ENCODE data around the gene CRTAP. TPM values are rescaled to one million over a fixed set of nuclear protein-coding genes. Genes with fewer than 3 reads are reported as not detected.
"Not testable (repeated sequence)": the region's sequence is repeated elsewhere in the genome, so short reads cannot be mapped to it uniquely, and the experiment has no call there.

Gene CRTAP
- total RNA-seq, 2 experiments from 2014 or later, result 31.7 to 34.2 TPM

DNA sequence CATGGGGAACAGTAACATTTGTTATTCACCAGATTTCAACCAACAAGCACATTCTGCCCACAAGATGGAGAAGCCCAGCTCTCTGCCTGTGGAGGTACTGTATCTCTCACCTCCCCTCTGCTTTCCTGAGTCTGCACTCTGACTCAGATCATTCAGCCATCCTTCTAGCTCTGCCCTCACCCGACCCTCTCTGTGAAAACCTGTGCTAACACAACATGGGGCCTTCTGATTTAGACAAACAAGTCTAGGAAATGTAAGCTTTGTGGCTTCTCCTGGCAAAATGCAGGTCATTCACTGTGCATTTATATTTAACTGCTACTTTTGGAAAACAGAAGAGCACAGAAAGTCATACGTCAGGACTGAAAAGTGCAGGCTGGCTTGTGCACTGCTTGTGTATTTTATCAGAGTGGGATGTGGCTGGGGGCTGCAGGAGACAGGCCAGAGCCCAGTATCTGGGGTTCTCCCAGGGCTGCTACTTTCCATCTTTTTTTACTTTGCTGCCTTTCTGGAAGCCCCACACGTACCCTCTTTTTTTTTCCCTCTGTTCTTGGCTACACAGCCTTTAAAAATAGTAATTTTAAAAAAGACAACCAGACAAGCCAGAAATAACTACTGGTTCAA, 54.0 kb downstream of the CRTAP start:
- H3K9me3 Mint-ChIP-seq, result no peaks in the 10 kb centered on the region
- H3K27ac Mint-ChIP-seq, result no peak overlapping the region
- peaks cover 2% of the 10 kb centered on the region for H3K4me1 Mint-ChIP-seq
- H3K36me3 Mint-ChIP-seq, result no peaks in the 10 kb centered on the region
- DNase-seq, result no peak
- no peaks in the 10 kb centered on the region for H3K27me3 Mint-ChIP-seq
- no peak overlapping the region for H3K4me3 Mint-ChIP-seq

DNA sequence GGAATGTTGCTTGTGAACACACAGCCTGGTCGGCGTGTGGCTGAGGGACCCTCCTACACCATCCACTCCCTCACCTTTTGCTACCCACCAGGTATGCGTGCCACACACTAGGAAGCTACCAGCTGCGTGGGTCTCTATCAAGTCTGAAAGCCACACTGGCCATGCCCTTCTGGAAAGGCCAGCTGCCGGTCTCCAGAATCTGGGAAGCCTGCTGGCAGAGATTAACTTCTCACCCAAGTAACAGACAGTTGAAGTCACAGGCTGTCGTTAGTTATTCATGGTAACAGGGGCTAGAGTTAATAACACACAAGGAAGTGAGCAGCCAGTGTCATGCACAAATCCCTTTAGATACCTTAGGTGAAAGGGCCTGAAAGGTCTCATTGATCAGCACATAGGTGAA, 56.7 kb downstream of the CRTAP start:
- H3K4me3 Mint-ChIP-seq, result no peak overlapping the region
- no peaks in the 10 kb centered on the region for H3K9me3 Mint-ChIP-seq
- DNase-seq, result no peak
- H3K27me3 Mint-ChIP-seq, result no peaks in the 10 kb centered on the region
- peaks cover 2% of the 10 kb centered on the region for H3K4me1 Mint-ChIP-seq
- no peak overlapping the region for H3K27ac Mint-ChIP-seq
- H3K36me3 Mint-ChIP-seq, result no peaks in the 10 kb centered on the region

DNA sequence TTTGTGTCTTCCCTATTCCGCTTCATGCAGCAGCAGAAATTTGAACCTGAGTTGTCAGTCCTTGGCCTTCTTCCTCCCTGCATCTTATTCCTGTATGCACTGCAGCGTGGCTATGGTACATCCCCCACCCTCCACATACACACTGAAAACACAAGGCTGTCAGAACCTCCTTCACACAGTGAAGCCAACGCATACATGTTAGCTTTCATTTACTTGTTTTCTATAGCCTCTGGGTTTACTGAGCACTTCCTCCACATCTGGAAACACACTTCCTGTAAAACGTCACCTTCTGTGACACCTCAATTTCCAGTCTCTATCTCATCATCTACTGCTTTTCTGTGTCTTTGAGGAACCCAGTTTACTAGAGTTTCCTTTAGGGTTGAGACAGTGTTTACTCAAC, 57.8 kb downstream of the CRTAP start:
- Mint-ChIP-seq H3K4me3 (no peak overlapping the region), H3K36me3 (no peaks in the 10 kb centered on the region), H3K9me3 (no peaks in the 10 kb centered on the region)

DNA sequence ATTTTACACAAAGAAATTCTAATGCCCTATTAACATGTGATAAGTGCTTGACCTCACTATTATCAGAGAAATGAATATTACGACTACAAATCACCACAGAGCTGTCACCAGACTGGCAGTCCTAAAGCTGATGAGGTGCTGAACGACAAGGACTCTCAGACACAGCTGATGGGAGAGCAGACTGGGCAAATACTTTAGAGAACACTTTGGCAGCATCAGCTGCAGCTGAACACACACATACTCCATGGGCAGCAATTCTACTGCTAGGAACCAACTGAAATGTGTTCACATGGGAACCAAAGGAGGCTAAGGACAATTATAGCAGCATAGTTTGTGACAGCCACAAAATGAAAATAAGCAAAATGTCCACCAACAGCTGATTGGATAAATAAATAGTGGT, 59.3 kb downstream of the CRTAP start:
- Mint-ChIP-seq H3K27ac (no peak overlapping the region), H3K36me3 (no peaks in the 10 kb centered on the region), H3K4me3 (no peak overlapping the region), H3K4me1 (peaks cover 2% of the 10 kb centered on the region), H3K27me3 (no peaks in the 10 kb centered on the region), H3K9me3 (no peaks in the 10 kb centered on the region)
- no peak for DNase-seq

More for the DNA sequence above, 57.8 kb downstream of the CRTAP start:
- Mint-ChIP-seq H3K27me3 (no peaks in the 10 kb centered on the region), H3K27ac (no peak overlapping the region), H3K4me1 (peaks cover 2% of the 10 kb centered on the region)
- DNase-seq, result no peak

DNA sequence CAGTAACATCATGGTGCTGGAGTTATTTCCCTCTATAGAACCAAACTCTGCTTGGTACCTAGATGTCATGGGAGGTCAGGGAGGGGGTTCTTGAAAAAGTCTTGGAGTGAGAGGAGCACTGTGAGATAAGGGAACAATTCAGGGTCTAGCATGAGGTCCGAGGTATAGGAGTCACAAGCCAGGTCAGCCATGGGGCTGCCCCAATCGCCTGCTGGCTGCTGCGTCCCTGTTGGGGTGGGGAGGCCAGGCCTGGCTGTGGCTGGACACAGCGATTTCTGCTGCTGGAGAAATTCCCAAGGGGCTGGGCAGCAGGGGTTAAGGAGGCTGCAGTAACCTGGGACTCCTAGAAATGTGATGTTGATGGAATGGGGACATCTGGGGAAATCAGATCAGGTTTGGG, 59.9 kb downstream of the CRTAP start:
- DNase-seq, result no peak
- Mint-ChIP-seq H3K27me3 (no peaks in the 10 kb centered on the region), H3K4me3 (no peak overlapping the region), H3K36me3 (no peaks in the 10 kb centered on the region), H3K4me1 (peaks cover 2% of the 10 kb centered on the region), H3K9me3 (no peaks in the 10 kb centered on the region), H3K27ac (no peak overlapping the region)

DNA sequence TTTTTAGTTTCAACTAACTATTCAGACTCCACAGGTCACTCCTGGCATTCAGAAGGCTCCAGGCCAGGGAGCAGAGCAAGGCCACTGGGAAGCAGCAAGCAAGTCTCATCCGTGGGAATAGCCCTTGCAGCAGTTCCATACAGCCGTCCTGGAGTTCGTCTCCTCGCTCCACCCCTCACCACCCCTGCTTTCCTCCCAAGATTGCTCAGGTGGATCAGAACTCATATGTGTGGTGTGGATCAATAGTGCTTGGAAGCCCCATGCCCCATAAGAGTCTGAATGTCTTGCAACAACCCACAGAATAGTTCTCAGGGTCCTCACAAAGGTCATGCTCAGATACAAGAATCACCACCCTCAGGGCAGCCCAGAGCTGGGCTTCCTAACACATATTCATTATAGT, 60.3 kb downstream of the CRTAP start:
- H3K36me3 Mint-ChIP-seq, result no peaks in the 10 kb centered on the region
- no peak overlapping the region for H3K4me3 Mint-ChIP-seq
- H3K27me3 Mint-ChIP-seq, result no peaks in the 10 kb centered on the region
- peaks cover 2% of the 10 kb centered on the region for H3K4me1 Mint-ChIP-seq
- peaks cover under 1% of the 10 kb centered on the region for H3K9me3 Mint-ChIP-seq
- H3K27ac Mint-ChIP-seq, result no peak overlapping the region
- DNase-seq, result no peak

DNA sequence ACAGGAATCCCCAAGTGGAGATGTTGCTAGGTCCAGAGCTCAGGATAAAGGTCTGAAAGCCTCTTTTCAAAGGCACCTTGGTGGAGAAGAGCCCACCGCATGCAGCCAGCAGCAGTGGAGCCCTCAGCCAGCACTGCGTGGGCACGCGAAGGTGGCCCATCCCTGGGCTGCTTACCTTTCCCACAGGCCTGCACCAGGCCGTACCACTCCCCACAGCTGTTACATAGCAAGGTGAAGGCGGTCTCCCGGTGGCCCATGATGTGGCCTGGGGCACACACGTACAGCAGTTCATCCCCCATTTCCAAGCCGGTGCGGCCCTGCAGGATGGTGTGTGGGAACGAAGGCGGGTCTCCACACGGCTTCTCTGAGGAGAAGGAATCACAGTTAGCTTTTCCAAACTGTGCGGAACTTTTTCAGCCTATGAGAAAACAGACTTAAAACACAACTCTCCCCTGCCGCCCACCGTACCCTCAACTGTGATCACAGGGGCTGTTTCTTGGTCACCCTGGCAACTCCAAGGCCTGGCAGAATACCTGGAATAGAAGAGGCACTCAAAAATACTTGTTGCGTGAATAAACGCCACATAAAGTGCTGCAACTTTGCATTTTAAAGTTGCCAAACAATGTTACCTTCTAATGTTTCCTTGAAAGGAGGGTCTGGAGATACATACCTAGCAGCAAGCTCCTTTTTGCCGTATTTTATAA, 61.0 kb downstream of the CRTAP start:
- DNase-seq, result no peak
- no peaks in the 10 kb centered on the region for H3K36me3 Mint-ChIP-seq
- no peak overlapping the region for H3K27ac Mint-ChIP-seq

DNA sequence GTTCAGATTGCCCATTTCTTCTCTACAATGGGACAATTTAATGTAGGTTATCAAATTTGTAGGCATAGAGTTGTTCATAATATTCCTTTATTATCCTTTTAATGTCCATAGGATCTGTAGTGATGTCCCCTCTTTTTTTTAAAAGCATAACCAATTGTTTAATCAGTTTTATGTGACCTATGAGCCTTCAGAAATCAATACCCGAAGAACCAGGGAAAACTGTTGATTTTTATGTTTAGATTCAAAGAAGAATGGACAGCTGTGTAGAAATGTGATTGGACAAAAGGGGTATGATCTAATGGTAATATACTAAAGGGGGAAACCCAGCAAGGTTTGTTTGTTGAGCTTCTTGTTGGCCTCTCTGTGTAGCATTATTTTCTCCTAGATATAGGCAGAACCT, 65.3 kb downstream of the CRTAP start:
- no peak for DNase-seq
- H3K36me3 Mint-ChIP-seq, result no peaks in the 10 kb centered on the region
- H3K4me1 Mint-ChIP-seq, result no peaks in the 10 kb centered on the region
- H3K4me3 Mint-ChIP-seq, result no peak overlapping the region
- H3K27ac Mint-ChIP-seq, result no peak overlapping the region
- peaks cover 3% of the 10 kb centered on the region for H3K27me3 Mint-ChIP-seq
- H3K9me3 Mint-ChIP-seq, result peaks cover 6% of the 10 kb centered on the region

More for the DNA sequence above, 61.0 kb downstream of the CRTAP start:
- Mint-ChIP-seq H3K4me3 (no peak overlapping the region), H3K4me1 (peaks cover 2% of the 10 kb centered on the region), H3K9me3 (peaks cover 5% of the 10 kb centered on the region), H3K27me3 (no peaks in the 10 kb centered on the region)

DNA sequence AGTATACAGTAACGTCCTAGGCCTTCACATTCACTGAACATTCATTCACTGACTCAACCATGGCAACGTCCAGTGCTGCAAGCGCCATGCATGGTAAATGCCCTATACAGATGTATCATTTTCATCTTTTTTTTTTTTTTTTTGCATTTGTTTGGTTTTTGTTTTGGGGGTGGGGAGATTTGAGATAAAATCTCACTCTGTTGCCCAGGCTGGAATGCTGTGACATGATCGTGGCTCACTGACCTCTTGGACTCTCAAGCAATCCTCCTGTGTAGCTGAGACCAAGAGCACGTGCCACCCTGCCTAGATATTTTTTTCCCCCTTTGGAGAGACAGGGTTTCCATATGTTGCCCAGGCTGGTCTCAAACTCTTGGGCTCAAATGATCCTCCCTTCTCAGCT, 67.4 kb downstream of the CRTAP start:
- peaks cover 6% of the 10 kb centered on the region for H3K9me3 Mint-ChIP-seq
- no peak for DNase-seq
- H3K27ac Mint-ChIP-seq, result no peak overlapping the region
- no peaks in the 10 kb centered on the region for H3K36me3 Mint-ChIP-seq
- H3K4me1 Mint-ChIP-seq, result no peaks in the 10 kb centered on the region
- peaks cover 3% of the 10 kb centered on the region for H3K27me3 Mint-ChIP-seq
- no peak overlapping the region for H3K4me3 Mint-ChIP-seq

DNA sequence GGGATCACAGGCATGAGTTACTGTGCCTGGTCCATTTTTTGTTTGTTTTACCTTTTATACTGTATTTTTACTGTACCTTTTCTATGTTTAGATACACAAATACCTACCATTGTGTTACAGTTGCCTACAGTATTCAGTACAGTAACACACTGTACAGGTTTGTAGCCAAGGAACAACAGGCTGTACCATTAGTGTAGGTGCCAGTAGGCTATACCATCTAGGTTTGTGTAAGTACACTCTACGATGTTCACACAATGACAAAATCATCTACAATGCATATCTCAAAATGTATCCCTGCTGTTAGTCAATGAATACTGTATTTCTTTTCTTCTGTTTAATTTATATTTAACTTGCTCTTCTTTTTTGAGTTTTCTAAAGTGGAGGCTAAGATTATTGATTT, 67.8 kb downstream of the CRTAP start:
- not testable (repeated sequence) for H3K27ac Mint-ChIP-seq, DNase-seq, H3K27me3 Mint-ChIP-seq, H3K36me3 Mint-ChIP-seq, H3K4me1 Mint-ChIP-seq, H3K9me3 Mint-ChIP-seq, H3K4me3 Mint-ChIP-seq

DNA sequence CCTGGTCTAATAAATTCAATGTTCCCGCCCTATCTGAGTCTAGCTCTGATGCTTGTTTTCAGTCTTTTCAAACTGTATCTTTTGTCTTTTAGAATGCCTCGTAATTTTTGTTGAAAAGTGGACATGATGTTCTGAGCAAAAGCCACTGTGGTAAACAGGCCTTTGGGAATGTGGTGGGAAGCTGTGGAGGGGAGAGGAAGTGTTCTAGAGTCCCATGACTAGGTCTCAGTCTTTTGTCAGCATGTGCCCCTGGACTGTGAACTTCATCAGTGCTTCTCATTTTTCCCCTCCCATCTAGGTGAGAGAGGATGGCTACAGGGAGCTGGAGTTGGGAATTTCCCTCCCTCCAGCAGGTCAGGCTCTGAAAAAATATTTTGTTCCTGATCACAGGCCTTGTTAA, 71.0 kb downstream of the CRTAP start:
- Mint-ChIP-seq H3K4me1 (no peaks in the 10 kb centered on the region), H3K4me3 (no peak overlapping the region), H3K27ac (no peak overlapping the region)

DNA sequence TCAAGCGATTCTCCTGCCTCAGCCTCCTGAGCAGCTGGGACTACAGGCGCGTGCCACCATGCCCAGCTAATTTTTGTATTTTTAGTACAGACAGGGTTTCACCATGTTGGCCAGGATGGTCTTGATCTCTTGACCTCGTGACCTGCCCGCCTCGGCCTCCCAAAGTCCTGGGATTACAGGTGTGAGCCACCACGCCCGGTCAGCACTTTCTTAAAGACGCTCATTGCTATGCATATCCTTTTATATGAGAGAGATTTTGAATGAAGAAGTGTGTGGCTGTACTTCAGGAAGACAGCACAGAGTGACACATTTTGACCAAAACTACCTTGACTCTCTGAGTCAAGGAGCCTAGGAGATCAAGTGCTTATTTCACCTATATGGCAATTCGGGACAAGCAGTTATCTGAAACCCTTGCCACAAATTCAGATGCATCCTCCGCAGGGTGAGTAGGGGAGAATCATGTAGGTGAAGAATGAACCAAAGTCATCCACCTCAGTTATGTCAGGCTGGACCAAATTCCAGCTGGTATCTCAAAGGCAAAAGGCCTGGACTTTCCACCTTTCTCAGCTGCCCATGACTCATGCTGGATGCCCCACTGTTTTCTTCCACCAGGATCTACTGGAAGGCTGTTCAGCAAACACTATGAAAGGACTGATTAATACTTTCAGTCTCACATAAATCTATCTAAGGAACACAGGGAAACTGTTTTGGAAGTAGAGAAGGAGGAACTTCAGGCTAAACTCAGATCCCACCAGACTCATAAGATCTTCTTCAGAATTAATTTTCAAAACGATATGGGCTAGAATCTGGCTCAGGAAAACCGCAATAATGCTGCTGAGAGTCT, 72.9 kb downstream of the CRTAP start:
- H3K4me1 Mint-ChIP-seq, result no peaks in the 10 kb centered on the region
- no peak overlapping the region for H3K27ac Mint-ChIP-seq
- H3K9me3 Mint-ChIP-seq, result peaks cover 1% of the 10 kb centered on the region
- no peak for DNase-seq
- H3K36me3 Mint-ChIP-seq, result no peaks in the 10 kb centered on the region
- H3K4me3 Mint-ChIP-seq, result no peak overlapping the region
- peaks cover 17% of the 10 kb centered on the region for H3K27me3 Mint-ChIP-seq

More for the DNA sequence above, 71.0 kb downstream of the CRTAP start:
- Mint-ChIP-seq H3K36me3 (no peaks in the 10 kb centered on the region), H3K9me3 (peaks cover 1% of the 10 kb centered on the region), H3K27me3 (peaks cover 13% of the 10 kb centered on the region)
- DNase-seq, result no peak

DNA sequence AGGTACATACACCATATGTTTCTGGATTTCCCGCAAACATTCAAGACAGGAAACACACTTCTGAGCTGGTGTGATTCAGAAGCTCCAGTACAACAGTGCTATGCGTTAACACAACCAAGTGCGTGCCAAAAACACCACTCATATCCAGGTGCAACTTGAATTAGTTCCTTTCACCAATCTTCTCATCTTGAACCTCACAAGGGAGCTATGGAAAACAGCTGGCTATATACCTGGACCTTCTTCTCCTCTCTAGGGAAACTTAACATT, 73.5 kb downstream of the CRTAP start:
- no peak overlapping the region for H3K27ac Mint-ChIP-seq
- peaks cover 14% of the 10 kb centered on the region for H3K27me3 Mint-ChIP-seq
- H3K36me3 Mint-ChIP-seq, result no peaks in the 10 kb centered on the region
- peaks cover 1% of the 10 kb centered on the region for H3K9me3 Mint-ChIP-seq
- H3K4me3 Mint-ChIP-seq, result no peak overlapping the region
- H3K4me1 Mint-ChIP-seq, result no peaks in the 10 kb centered on the region
- DNase-seq, result no peak

DNA sequence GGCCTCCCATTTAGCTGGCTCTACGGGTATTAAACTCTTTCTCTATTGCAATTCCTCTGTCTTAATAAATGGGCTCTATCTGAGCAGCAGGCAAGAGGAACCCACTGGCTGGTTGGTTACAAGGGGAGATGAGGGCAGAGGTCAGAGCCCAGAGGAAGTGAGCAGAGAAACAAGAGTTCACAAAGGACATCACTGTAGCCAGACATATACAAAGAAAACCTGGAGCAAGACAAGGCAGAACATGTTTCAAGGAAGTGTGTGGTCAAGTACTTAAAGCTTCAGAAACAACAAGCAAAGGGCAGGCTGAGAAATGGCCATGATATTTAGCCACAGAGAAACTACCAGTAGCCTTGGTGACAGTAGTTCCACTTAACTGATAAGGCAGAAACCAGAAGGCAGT, 80.5 kb downstream of the CRTAP start:
- no peak overlapping the region for H3K27ac Mint-ChIP-seq
- DNase-seq, result no peak

DNA sequence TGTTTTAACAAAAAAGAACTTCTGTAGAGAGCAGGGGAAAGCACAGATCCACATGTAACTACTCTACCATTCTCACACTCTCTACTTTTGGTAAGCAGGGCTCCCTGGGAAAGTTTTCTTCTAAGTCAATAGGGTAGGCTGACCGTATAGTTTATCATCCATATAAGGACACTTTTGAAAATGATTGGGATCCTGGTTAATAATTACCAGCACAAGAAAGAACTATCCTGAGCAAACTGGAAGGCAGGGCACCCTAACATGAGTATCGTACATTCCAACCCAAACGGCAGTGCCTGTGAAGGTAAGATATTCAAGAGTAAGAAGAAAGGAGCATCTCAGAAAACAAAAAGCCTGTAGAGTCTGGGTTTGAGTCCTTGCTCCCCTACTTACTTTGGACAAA, 82.7 kb downstream of the CRTAP start:
- DNase-seq, result no peak
- Mint-ChIP-seq H3K27me3 (no peaks in the 10 kb centered on the region), H3K27ac (no peak overlapping the region), H3K4me1 (no peaks in the 10 kb centered on the region), H3K36me3 (no peaks in the 10 kb centered on the region), H3K4me3 (no peak overlapping the region), H3K9me3 (no peaks in the 10 kb centered on the region)

More for the DNA sequence above, 80.5 kb downstream of the CRTAP start:
- no peaks in the 10 kb centered on the region for H3K9me3 Mint-ChIP-seq
- no peaks in the 10 kb centered on the region for H3K36me3 Mint-ChIP-seq
- no peaks in the 10 kb centered on the region for H3K4me1 Mint-ChIP-seq
- H3K4me3 Mint-ChIP-seq, result no peak overlapping the region
- peaks cover 4% of the 10 kb centered on the region for H3K27me3 Mint-ChIP-seq
